Raji (cell line): ENCODE measurements around the gene LOC128125822.

Experiments used
- POLR2A ChIP-seq: IDR thresholded peaks from 2 replicates; pipeline ENCODE4 v1.6.1; 2011; ENCODE audit warnings: low read depth, low read length, control low read depth; ENCODE audit not compliant: insufficient read depth

Gene LOC128125822

GRCh38 chr6:63573076-63573898 lies 1.0 kb downstream of the LOC128125822 start:
- TF ChIP-seq POLR2A = peak; percentile 71

- TF ChIP-seq POLR2A = no peak
These were observed 1.7 kb downstream of the LOC128125822 start for GRCh38 chr6:63573899-63574553.

- no peak for TF ChIP-seq POLR2A
These were observed 2.2 kb downstream of the LOC128125822 start for GRCh38 chr6:63574554-63574900.

GRCh38 chr6:63576147-63576772 lies 4.0 kb downstream of the LOC128125822 start:
- TF ChIP-seq POLR2A = no peak

- TF ChIP-seq POLR2A = no peak
These were observed 4.9 kb downstream of the LOC128125822 start for GRCh38 chr6:63576985-63577712.

- TF ChIP-seq POLR2A = no peak
These were observed 6.5 kb downstream of the LOC128125822 start for GRCh38 chr6:63578757-63579156.

GRCh38 chr6:63579937-63580703 lies 7.8 kb downstream of the LOC128125822 start:
- TF ChIP-seq POLR2A = no peak

- no peak for TF ChIP-seq POLR2A
These were observed 8.4 kb downstream of the LOC128125822 start for GRCh38 chr6:63580704-63580961.

- TF ChIP-seq POLR2A = no peak
These were observed 9.2 kb downstream of the LOC128125822 start for GRCh38 chr6:63581355-63582013.

GRCh38 chr6:63582579-63583231 lies 10.4 kb downstream of the LOC128125822 start:
- TF ChIP-seq POLR2A = no peak

GRCh38 chr6:63584125-63584514 lies 11.8 kb downstream of the LOC128125822 start:
- no peak for TF ChIP-seq POLR2A

- TF ChIP-seq POLR2A = no peak
These were observed 12.3 kb downstream of the LOC128125822 start for GRCh38 chr6:63584566-63584965.

- TF ChIP-seq POLR2A = no peak
These were observed 17.7 kb downstream of the LOC128125822 start for GRCh38 chr6:63589952-63590411.

GRCh38 chr6:63592886-63593285 lies 20.6 kb downstream of the LOC128125822 start:
- no peak for TF ChIP-seq POLR2A
